Measurements from ENCODE around the gene CD40.
"Not testable (repeated sequence)": the region's sequence is repeated elsewhere in the genome, so short reads cannot be mapped to it uniquely, and the experiment has no call there.

The CD40 gene

DNA sequence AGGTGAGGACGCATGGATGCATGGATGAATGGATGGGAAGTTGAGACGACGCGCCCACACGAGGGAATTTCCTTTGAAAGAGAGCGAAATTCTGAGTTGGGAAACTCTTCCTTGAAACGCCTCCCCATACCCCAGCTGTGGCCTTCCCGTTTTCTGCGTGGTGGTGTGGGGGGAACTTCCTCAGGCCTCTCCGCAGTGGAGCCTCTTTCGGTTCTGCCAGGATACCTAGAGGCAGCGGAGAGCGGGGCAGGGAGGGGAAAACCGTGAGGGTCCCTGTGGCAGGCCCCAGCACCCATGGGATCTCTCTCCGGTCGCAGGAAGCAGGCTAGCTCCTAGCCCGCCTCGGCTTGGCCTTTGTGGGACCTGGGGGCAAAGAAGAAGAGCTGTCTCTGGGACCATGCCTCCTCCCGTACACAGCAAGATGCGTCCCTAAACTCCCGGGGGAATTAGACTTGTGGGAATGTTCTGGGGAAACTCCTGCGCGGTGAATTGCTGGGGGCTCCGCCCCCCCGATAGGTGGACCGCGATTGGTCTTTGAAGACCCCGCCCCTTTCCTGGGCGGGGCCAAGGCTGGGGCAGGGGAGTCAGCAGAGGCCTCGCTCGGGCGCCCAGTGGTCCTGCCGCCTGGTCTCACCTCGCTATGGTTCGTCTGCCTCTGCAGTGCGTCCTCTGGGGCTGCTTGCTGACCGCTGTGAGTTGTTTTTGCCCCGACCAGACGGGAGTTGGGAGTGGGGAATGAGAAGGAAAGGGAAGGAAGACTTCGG, at the start of gene CD40:
Gene CD40 (plus strand): TSS at position 611 of the 764 bp plus-strand sequence. CDS start 30 bp downstream, at position 641.
- DNase-seq: no peak

DNA sequence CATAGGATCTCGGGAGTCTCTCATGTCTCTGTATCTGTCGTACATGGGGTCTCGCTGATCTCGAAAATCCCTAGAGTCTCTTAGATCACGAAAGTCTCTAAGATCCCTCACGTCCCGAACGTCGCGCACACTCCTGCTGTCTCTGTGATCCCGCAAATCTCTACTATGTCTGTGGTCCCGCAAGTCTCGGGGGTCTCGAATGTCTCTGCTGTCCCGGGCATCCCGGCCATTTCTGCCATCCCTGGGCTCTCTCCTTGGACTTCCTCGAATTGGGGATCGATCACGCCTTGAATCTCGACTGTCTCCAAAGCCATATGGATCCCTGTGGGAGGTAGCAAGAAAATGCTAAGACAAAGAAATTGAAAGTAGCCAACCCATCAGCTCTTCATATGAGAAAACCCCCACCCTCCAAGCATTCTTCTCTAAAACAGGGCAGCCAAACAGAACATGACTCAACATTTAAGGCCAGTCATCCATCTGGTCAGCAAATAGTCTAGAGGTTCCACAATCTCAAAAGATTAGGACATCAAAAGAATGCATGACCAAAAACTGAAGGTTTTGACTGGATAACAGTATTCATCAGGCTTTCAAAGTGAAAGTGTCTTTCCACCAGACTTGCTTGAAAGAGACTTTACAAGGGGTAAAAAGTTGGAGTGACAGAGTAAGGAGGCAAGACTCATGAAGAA, 47.8 kb upstream of the CD40 start:
- no peak for DNase-seq

GRCh38 chr20:46071573-46071972, 46.5 kb upstream of the CD40 start:
- no peak for DNase-seq

- DNase-seq: no peak
Measured at GRCh38 chr20:46073024-46073423, 45.1 kb upstream of the CD40 start.

- no peak for DNase-seq
Measured at GRCh38 chr20:46073443-46073842, 44.7 kb upstream of the CD40 start.

DNA sequence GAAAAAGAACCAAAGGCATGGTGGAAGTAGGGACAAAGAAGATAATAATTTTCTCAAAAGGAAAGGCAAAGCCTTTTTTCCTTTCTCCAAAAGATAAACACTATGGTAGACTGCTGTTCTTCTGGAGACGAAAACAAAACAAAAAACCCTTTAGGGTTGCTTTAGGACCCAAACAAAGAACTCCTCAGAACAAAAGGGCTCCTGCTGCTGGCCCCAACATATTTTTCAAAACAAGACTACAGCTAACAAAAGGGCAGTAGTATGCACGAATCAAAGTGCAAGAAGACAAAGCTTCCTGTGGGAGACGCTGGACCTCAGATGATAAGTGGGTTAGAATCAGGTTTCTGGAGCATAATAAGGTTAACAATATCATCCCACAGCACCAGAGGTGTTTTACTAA, 44.1 kb upstream of the CD40 start:
- DNase-seq: no peak

DNA sequence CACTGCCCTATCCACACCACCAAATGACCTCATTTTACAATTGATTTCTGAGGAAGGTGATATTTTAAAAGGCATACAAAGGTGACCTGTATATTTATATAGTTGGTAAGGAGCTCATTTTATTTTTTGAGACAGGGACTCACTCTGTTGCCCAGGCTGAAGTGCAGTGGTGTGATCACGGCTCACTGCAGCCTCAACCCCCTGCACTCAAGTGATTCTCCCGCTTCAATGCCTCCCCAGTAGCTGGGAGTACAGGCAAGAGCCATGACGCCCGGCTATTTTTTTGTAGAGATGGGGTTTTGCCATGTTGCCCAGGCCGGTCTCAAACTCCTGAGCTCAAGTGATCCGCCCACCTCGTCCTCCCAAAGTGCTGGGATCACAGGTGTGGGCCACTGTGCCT, 41.3 kb upstream of the CD40 start:
- no peak for DNase-seq

- no peak for DNase-seq
Measured at GRCh38 chr20:46077642-46078305, 40.3 kb upstream of the CD40 start.

DNA sequence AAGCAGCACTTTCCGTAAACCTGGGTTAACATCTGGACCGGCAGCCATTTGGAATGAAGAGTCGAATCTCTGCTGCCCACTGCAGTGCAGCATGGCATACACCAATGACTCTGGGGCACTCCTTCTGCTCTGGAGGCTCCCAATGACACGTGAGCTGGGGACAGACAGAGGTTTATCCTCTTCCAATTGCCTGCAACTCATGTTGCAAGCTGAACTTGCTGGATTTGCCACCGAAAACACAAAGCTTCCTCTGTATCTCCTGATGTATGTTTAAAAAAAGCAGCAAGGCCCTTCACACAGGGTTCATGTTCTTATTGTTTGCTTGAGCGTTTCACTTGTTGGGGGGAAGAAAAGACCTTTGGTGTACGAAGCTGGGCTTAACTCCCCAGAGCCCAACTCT, 39.2 kb upstream of the CD40 start:
- no peak for DNase-seq

DNA sequence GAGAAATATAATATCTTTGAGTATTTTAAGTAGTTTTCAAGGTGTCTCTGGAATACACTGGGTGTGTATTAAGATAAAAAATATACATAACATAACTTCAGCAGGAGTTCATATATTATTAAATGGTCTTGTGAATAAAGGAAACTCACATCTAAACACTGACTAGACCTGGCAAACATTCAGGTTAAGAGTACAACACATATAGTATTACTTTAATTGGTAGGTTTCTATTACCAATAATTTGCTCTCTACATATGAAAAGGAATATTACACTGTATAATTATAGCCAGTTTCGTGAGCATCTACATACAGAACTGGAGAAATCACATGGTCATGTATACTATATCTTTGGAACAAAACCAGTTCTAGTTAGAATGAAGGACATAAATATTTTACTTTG, 37.0 kb upstream of the CD40 start:
- no peak for DNase-seq

- no peak for DNase-seq
Measured at GRCh38 chr20:46083101-46083500, 35.0 kb upstream of the CD40 start.

GRCh38 chr20:46083531-46084061, 34.5 kb upstream of the CD40 start:
- no peak for DNase-seq

DNA sequence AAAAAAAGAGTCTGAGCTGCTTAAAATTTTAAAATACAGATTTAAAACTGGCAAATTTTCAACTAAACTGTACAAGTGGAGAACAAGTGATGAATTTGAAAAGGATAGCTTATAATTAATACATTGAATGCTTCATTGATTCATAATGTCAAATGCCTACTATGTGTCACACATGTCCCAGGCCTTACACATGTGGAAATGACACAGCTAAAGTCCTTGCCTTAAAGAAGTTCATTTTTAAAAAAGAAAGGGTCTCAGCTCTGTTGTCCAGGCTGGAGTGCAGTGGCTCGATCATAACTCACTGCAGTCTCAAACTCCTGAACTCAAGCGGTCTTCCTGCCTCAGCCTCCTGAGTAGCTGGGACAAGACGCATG, 33.3 kb upstream of the CD40 start:
- no peak for DNase-seq

DNA sequence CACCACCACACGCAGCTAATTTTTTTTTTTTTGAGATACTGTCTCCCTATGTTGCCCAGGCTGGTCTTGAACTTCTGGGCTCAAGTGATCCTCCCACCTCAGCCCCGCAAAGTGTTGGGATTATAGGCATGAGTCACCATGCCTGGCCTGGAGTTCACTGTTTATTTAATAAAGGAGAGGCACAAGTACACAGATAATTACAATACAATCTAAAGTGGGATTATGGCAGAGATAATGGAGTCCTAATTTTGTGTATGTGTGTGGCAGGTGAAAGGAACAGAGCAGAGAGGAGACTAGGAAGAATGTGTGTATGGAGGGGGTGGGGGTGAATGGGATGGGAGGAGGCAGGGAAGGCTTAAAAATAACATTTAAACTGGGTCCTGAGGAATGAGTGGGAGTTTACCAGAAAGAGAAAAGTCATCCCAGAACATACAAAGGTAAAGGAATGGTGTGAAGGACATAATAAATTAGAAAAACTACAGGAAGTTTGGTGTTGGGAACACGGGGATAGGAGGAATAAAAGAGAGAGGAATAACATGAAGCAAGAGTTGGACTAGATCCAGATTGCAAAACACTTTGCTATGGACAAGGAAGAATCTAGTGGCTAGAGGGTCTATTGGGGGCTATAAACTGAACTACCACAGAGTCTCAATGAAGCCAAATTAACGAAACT, 32.8 kb upstream of the CD40 start:
- DNase-seq: peak; percentile 70

DNA sequence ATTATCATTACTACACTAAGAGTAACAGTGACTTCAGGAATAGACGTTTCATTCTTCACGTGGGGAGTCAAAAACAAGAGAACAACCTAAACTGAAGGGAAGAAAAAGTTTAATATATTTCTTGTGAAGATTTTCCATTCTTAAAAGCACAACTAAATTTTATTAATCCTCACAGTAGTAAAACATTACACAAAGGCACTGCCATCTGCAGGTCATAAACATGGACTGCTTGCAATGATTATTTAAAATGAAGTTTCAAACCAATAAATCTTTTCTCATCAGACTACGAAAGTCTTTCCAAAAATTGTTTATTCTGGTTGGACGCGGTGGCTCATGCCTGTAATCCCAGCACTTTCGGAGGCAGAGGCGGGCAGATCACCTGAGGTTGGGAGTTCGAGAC, 31.0 kb upstream of the CD40 start:
- DNase-seq: no peak

DNA sequence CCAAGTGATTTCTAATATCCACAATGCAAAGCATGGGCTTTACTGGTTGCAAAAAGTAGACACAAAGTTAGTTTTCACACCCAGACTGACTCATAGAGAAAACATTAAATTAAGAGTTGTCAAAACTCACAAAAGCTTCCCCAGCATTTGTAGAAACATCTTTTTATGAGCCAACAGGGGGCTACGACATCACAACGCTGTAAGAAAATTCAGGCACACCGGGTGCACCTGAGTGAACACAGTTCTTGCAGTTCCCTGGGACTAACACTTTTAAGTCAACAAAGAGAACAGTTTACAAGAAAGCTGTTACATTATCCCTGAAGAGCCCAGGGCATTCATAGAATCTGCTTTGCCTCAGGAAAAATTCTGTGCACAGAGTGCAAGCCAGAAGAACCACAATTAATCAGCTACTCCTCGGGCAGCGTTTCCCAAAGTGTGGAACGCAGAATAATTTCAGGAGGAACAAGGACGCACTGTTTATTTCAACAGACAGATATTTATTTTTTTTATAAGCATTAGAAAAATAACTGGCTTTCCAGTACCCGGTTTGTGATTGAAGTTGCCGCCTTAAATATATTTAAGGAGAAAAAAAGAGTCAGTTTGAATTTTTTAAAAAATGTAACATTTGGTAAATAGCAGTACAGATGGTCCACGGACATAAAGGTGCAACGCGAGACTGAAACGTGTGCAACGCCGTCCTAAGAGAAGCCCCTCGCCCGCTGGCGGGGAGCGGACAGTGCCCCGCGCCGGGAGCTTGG, 29.5 kb upstream of the CD40 start:
- DNase-seq: no peak

DNA sequence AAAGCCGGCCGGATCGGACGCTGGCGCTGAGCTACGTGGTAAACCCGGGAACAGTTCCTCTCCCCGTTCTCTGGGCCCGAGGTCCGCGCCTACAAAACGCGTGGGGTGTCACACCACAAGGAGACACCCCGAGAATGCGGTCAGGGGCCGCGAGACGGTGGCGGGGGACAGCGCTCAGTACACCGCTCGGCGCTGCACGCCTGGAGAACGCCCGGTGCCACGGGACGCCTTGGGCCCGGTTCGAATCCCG, 29.0 kb upstream of the CD40 start:
- DNase-seq: no peak

GRCh38 chr20:46089417-46090388, 28.4 kb upstream of the CD40 start, which contains the start of gene NCOA5:
NCOA5 (minus strand) TSS chr20:46089962; CDS start chr20:46079424, 10,538 bp downstream.
- DNase-seq: peak; percentile 96

GRCh38 chr20:46091622-46092535, 26.2 kb upstream of the CD40 start:
- not testable (repeated sequence) for DNase-seq

GRCh38 chr20:46093531-46093930, 24.6 kb upstream of the CD40 start:
- DNase-seq: no peak

All from NCI-H2227 treated with DMSO at 0.1 percent for 48 hours (cell line).